HCT116 (cell line): Measurements from ENCODE around the gene STMP1.

Source experiments
- CEBPB ChIP-seq: IDR thresholded peaks from 2 replicates; pipeline ENCODE4 v1.6.1; 2012; ENCODE audit warnings: low read depth
- EZH2 ChIP-seq: fragments of 200-600 bp; sonication (generic); IDR thresholded peaks from 2 replicates; pipeline ENCODE4 v1.6.1; 2017; ENCODE audit warnings: antibody characterized with exemption, mixed run types
- MAX ChIP-seq: IDR thresholded peaks from 2 replicates; pipeline ENCODE4 v1.6.1; 2012
- POLR2A ChIP-seq: IDR thresholded peaks from 2 replicates; pipeline ENCODE4 v1.7.0; 2011; ENCODE audit warnings: borderline replicate concordance; ENCODE audit not compliant: insufficient read depth, insufficient read length; ENCODE audit errors: extremely low read depth
- REST ChIP-seq: IDR thresholded peaks from 2 replicates; pipeline ENCODE4 v1.6.1; 2012; ENCODE audit warnings: low read depth
- SIN3A ChIP-seq: IDR thresholded peaks from 2 replicates; pipeline ENCODE4 v1.6.1; 2012; ENCODE audit warnings: low read depth
- SP1 ChIP-seq: IDR thresholded peaks from 2 replicates; pipeline ENCODE4 v1.6.1; 2012; ENCODE audit warnings: low read depth
- SRF ChIP-seq: IDR thresholded peaks from 2 replicates; pipeline ENCODE4 v1.6.1; 2012; ENCODE audit warnings: low read depth
- YY1 ChIP-seq: IDR thresholded peaks from 2 replicates; pipeline ENCODE4 v1.6.1; 2011; ENCODE audit warnings: low read length, low read depth, moderate library complexity, mild to moderate bottlenecking; ENCODE audit not compliant: insufficient replicate concordance; ENCODE audit errors: extremely low read depth
- ZNF274 ChIP-seq: fragments of 200-500 bp; sonication (Bioruptor generic); IDR thresholded peaks from 2 replicates; pipeline ENCODE4 v1.6.1; 2014; ENCODE audit warnings: mild to moderate bottlenecking, low read depth, low read length, inconsistent platforms
- TF ChIP-seq, protein P1 (sequence below), 3 experiments: fragments of 200-600 bp in 1 of 3; sonication (generic) in 1 of 3; IDR thresholded peaks in 2 of 3; conservative IDR thresholded peaks in 1 of 3; 2 replicates each; pipeline ENCODE4 v1.5.1; 2012 to 2017; ENCODE audit warnings: low read depth in 2 of 3, low read length in 2 of 3, antibody characterized with exemption in 1 of 3, borderline replicate concordance in 1 of 3, control low read depth in 1 of 3, mild to moderate bottlenecking in 1 of 3, mixed read lengths in 1 of 3, mixed run types in 1 of 3, moderate library complexity in 1 of 3; ENCODE audit not compliant: insufficient read depth in 1 of 3

DNA sequence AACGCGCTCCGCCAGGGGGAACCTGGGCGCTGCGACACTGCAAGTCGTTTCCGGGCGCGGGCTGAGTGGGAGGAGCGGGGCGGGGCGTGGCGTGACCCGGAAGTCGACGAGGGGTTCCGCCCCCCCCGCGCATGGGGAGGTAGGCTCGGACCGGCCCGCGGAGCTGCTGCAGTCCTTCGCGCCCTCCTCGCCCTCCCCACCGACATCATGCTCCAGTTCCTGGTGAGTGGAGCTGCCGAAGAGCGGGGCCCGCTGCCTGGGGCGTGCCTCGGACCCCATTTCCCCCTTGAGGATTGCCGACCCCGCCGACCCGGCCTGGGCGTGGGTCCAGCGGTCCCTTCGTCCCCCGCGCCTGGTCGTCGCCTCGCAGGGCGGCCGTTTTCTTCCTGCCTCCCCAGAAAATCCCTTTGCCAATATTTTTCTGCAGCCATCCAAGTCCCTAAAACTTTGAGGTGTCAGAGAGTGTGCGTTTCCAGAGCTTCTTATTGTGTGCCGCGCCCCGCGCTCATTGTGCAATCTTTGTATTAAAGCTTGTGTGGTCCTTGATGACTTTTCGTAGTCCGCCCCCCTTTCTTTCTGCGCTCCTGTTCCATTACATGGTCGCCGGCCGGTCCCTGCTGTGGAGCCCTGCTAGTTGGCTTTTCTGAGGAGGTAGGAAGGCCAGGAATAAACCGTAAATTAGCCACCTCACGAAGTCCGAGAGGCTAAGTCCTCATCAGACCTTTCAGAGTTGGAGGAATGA lies at the start of gene STMP1:
- TF ChIP-seq, protein P1, sequence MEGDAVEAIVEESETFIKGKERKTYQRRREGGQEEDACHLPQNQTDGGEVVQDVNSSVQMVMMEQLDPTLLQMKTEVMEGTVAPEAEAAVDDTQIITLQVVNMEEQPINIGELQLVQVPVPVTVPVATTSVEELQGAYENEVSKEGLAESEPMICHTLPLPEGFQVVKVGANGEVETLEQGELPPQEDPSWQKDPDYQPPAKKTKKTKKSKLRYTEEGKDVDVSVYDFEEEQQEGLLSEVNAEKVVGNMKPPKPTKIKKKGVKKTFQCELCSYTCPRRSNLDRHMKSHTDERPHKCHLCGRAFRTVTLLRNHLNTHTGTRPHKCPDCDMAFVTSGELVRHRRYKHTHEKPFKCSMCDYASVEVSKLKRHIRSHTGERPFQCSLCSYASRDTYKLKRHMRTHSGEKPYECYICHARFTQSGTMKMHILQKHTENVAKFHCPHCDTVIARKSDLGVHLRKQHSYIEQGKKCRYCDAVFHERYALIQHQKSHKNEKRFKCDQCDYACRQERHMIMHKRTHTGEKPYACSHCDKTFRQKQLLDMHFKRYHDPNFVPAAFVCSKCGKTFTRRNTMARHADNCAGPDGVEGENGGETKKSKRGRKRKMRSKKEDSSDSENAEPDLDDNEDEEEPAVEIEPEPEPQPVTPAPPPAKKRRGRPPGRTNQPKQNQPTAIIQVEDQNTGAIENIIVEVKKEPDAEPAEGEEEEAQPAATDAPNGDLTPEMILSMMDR (IDR thresholded peaks at IDR 0.05 in 2 of 3, conservative IDR thresholded peaks at IDR 0.05 in 1 of 3; ENCODE audit: borderline replicate concordance in 1 of 3, insufficient read depth in 1 of 3, low read depth in 2 of 3, low read length in 2 of 3): peak in 2 of 3 experiments; percentile 49 to 52; a peak in 4 of 6 replicates
- TF ChIP-seq POLR2A (peak; percentile 89), REST (no peak), SP1 (peak; percentile 77), SRF (no peak; the same call in 1 of the 2 replicates), EZH2 (no peak), SIN3A (peak; percentile 95), ZNF274 (no peak), YY1 (peak; percentile 78), CEBPB (peak; percentile 74), MAX (peak; percentile 96)
